KMS-11 (cell line): Measurements from ENCODE around the gene BTBD10.
A peak's percentile ranks its signal among the peaks of the same experiment; 100 is the strongest.

ENCODE experiments used
- H2AFZ ChIP-seq: fragments of 200-600 bp; sonication (generic); 2 replicates; pipeline ENCODE4 v1.6.1; 2016; ENCODE audit warnings: antibody characterized with exemption, mixed run types, low read depth
- H3K27ac ChIP-seq: fragments of 200-600 bp; sonication (generic); 2 replicates; pipeline ENCODE4 v1.6.1; 2016; ENCODE audit warnings: mild to moderate bottlenecking, mixed run types
- H3K27me3 ChIP-seq: fragments of 200-600 bp; sonication (generic); 2 replicates; pipeline ENCODE4 v1.6.1; 2017; ENCODE audit warnings: mild to moderate bottlenecking, low read depth, mixed run types, moderate library complexity; ENCODE audit not compliant: insufficient read depth
- H3K36me3 ChIP-seq: fragments of 200-600 bp; sonication (generic); 2 replicates; pipeline ENCODE4 v1.6.1; 2017; ENCODE audit warnings: mild to moderate bottlenecking, mixed run types; ENCODE audit not compliant: insufficient read depth
- H3K4me1 ChIP-seq: fragments of 200-600 bp; sonication (generic); 2 replicates; pipeline ENCODE4 v1.6.1; 2016; ENCODE audit warnings: mild to moderate bottlenecking, low read depth, mixed run types; ENCODE audit not compliant: poor library complexity, severe bottlenecking
- H3K4me2 ChIP-seq: fragments of 200-600 bp; sonication (generic); 2 replicates; pipeline ENCODE4 v1.7.0; 2016; ENCODE audit warnings: mild to moderate bottlenecking, mixed run types
- H3K4me3 ChIP-seq: fragments of 200-600 bp; sonication (generic); IDR thresholded peaks from 2 replicates; pipeline ENCODE4 v1.6.1; 2017; ENCODE audit warnings: low read depth, low read length, mixed read lengths; ENCODE audit not compliant: insufficient read depth
- H3K79me2 ChIP-seq: fragments of 200-600 bp; sonication (generic); 2 replicates; pipeline ENCODE4 v1.6.1; 2016; ENCODE audit warnings: low read depth, mixed run types; ENCODE audit not compliant: insufficient read depth
- H3K9ac ChIP-seq: fragments of 200-600 bp; sonication (generic); 2 replicates; pipeline ENCODE4 v1.6.1; 2016; ENCODE audit warnings: mild to moderate bottlenecking, mixed run types
- H4K20me1 ChIP-seq: fragments of 200-600 bp; sonication (generic); 2 replicates; pipeline ENCODE4 v1.6.1; 2016; ENCODE audit warnings: mild to moderate bottlenecking, mixed run types; ENCODE audit not compliant: insufficient read depth
- CTCF ChIP-seq: fragments of 200-600 bp; sonication (generic); conservative IDR thresholded peaks from 2 replicates; pipeline ENCODE4 v1.6.1; 2017; ENCODE audit warnings: low read depth, mild to moderate bottlenecking, antibody characterized with exemption, low read length, moderate library complexity, mixed read lengths

BTBD10 gene

GRCh38 chr11:13494051-13494450 lies 31.0 kb upstream of the BTBD10 start:
- no peaks in the 10 kb centered on the region for H3K4me1 ChIP-seq

GRCh38 chr11:13487661-13488030 lies 24.6 kb upstream of the BTBD10 start:
- no peaks in the 10 kb centered on the region for H3K27me3 ChIP-seq
- H4K20me1 ChIP-seq = no peaks in the 10 kb centered on the region
- peak overlapping the region; percentile 7; the same call in 1 of the 2 replicates for H3K4me2 ChIP-seq
- no peak overlapping the region for H3K9ac ChIP-seq
- no peak overlapping the region for H3K4me3 ChIP-seq
- no peaks in the 10 kb centered on the region for H3K4me1 ChIP-seq
- peak; percentile 59 for TF ChIP-seq CTCF
- no peaks in the 10 kb centered on the region for H3K36me3 ChIP-seq
- no peak overlapping the region for H3K27ac ChIP-seq
- H2AFZ ChIP-seq = peak overlapping the region; percentile 34; the same call in 1 of the 2 replicates
- H3K79me2 ChIP-seq = no peaks in the 10 kb centered on the region

More at GRCh38 chr11:13494051-13494450, 31.0 kb upstream of the BTBD10 start:
- H3K9ac ChIP-seq = no peak overlapping the region
- no peaks in the 10 kb centered on the region for H3K36me3 ChIP-seq
- no peaks in the 10 kb centered on the region for H3K27me3 ChIP-seq
- H3K4me2 ChIP-seq = no peak overlapping the region
- H3K4me3 ChIP-seq = no peak overlapping the region
- TF ChIP-seq CTCF = no peak
- H3K27ac ChIP-seq = no peak overlapping the region
- H2AFZ ChIP-seq = no peak overlapping the region
- no peaks in the 10 kb centered on the region for H3K79me2 ChIP-seq
- no peaks in the 10 kb centered on the region for H4K20me1 ChIP-seq

- no peak overlapping the region for H3K4me3 ChIP-seq
- no peaks in the 10 kb centered on the region for H3K4me1 ChIP-seq
- H3K4me2 ChIP-seq = peak overlapping the region; percentile 7; the same call in 1 of the 2 replicates
- no peak overlapping the region for H3K9ac ChIP-seq
- H2AFZ ChIP-seq = peak overlapping the region; percentile 34; the same call in 1 of the 2 replicates
- H3K36me3 ChIP-seq = no peaks in the 10 kb centered on the region
- no peaks in the 10 kb centered on the region for H3K79me2 ChIP-seq
- H3K27ac ChIP-seq = no peak overlapping the region
- H4K20me1 ChIP-seq = no peaks in the 10 kb centered on the region
- H3K27me3 ChIP-seq = no peaks in the 10 kb centered on the region
- no peak; the same call in 1 of the 2 replicates for TF ChIP-seq CTCF
Measured at GRCh38 chr11:13486926-13487660, 24.1 kb upstream of the BTBD10 start.

GRCh38 chr11:13480198-13480597 lies 17.2 kb upstream of the BTBD10 start:
- Histone ChIP-seq H3K36me3 (no peaks in the 10 kb centered on the region), H3K4me2 (no peak overlapping the region), H3K79me2 (no peaks in the 10 kb centered on the region), H2AFZ (no peak overlapping the region), H3K27ac (no peak overlapping the region), H3K4me1 (no peaks in the 10 kb centered on the region), H4K20me1 (no peaks in the 10 kb centered on the region), H3K9ac (no peak overlapping the region), H3K4me3 (no peak overlapping the region), H3K27me3 (no peaks in the 10 kb centered on the region)
- no peak for TF ChIP-seq CTCF
